Subcutaneous abdominal adipose tissue (tissue), 5 donors: ENCODE data around the gene HMBS.

Experiments
- H3K27ac ChIP-seq: one replicate; pipeline ENCODE4 v1.7.0; 2013; ENCODE audit warnings: low read depth, mild to moderate bottlenecking, inconsistent platforms, low read length, moderate library complexity
- H3K27me3 ChIP-seq, 5 donors: one replicate each; pipeline ENCODE4 v1.7.0; 2013; ENCODE audit warnings: low read length in 5 of 5, inconsistent platforms in 1 of 5; ENCODE audit not compliant: control insufficient read depth in 5 of 5, insufficient read depth in 4 of 5
- H3K36me3 ChIP-seq, 5 donors: one replicate each; pipeline ENCODE4 v1.7.0; 2013; ENCODE audit warnings: low read length in 5 of 5; ENCODE audit not compliant: control insufficient read depth in 5 of 5, insufficient read depth in 5 of 5
- H3K4me1 ChIP-seq, 5 donors: one replicate each; pipeline ENCODE4 v1.7.0; 2013; ENCODE audit warnings: low read length in 5 of 5, mild to moderate bottlenecking in 3 of 5, moderate library complexity in 1 of 5; ENCODE audit not compliant: control insufficient read depth in 5 of 5, insufficient read depth in 5 of 5
- H3K4me3 ChIP-seq, 5 donors: one replicate each; pipeline ENCODE4 v1.7.0; 2013; ENCODE audit warnings: low read length in 5 of 5, low read depth in 1 of 5
- H3K9ac ChIP-seq, 5 donors: one replicate each; pipeline ENCODE4 v1.7.0; 2013; ENCODE audit warnings: low read length in 5 of 5, mild to moderate bottlenecking in 4 of 5, moderate library complexity in 3 of 5
- H3K9me3 ChIP-seq, 5 donors: one replicate each; pipeline ENCODE4 v1.7.0; 2013; ENCODE audit warnings: low read length in 5 of 5; ENCODE audit not compliant: control insufficient read depth in 5 of 5
- donor health status: healthy.
- donor health status: healthy.
- donor health status: healthy.
- donor health status: healthy.
- donor health status: healthy.

Gene HMBS

GRCh38 chr11:119089319-119089718 lies 4.6 kb downstream of the HMBS start:
- Histone ChIP-seq H3K27me3 (no peaks in the 10 kb centered on the region), H3K4me1 (peaks cover 5 to 32% (median 29%) of the 10 kb centered on the region in 5 donors), H3K4me3 (no peak overlapping the region), H3K36me3 (peaks cover 0 to 18% (median 9%) of the 10 kb centered on the region in 5 donors), H3K9ac (no peak overlapping the region), H3K9me3 (no peaks in the 10 kb centered on the region), H3K27ac (no peak overlapping the region)

- Histone ChIP-seq H3K9ac (no peak overlapping the region), H3K4me1 (peaks cover 0 to 30% (median 21%) of the 10 kb centered on the region in 5 donors), H3K4me3 (no peak overlapping the region), H3K27me3 (no peaks in the 10 kb centered on the region), H3K36me3 (peaks cover 0 to 18% (median 9%) of the 10 kb centered on the region in 5 donors), H3K27ac (no peak overlapping the region), H3K9me3 (no peaks in the 10 kb centered on the region)
These were observed 6.5 kb downstream of the HMBS start for GRCh38 chr11:119091178-119091577.

GRCh38 chr11:119091966-119092879 lies 7.5 kb downstream of the HMBS start:
- Histone ChIP-seq H3K9ac (no peak overlapping the region), H3K4me1 (peaks cover 0 to 29% (median 20%) of the 10 kb centered on the region in 5 donors), H3K27me3 (no peaks in the 10 kb centered on the region), H3K4me3 (no peak overlapping the region), H3K36me3 (peaks cover 0 to 26% (median 17%) of the 10 kb centered on the region in 5 donors), H3K9me3 (no peaks in the 10 kb centered on the region), H3K27ac (no peak overlapping the region)

- H3K4me1 ChIP-seq, result peaks cover 0 to 29% (median 20%) of the 10 kb centered on the region in 5 donors
These were observed 8.5 kb downstream of the HMBS start for GRCh38 chr11:119092880-119093842.

DNA sequence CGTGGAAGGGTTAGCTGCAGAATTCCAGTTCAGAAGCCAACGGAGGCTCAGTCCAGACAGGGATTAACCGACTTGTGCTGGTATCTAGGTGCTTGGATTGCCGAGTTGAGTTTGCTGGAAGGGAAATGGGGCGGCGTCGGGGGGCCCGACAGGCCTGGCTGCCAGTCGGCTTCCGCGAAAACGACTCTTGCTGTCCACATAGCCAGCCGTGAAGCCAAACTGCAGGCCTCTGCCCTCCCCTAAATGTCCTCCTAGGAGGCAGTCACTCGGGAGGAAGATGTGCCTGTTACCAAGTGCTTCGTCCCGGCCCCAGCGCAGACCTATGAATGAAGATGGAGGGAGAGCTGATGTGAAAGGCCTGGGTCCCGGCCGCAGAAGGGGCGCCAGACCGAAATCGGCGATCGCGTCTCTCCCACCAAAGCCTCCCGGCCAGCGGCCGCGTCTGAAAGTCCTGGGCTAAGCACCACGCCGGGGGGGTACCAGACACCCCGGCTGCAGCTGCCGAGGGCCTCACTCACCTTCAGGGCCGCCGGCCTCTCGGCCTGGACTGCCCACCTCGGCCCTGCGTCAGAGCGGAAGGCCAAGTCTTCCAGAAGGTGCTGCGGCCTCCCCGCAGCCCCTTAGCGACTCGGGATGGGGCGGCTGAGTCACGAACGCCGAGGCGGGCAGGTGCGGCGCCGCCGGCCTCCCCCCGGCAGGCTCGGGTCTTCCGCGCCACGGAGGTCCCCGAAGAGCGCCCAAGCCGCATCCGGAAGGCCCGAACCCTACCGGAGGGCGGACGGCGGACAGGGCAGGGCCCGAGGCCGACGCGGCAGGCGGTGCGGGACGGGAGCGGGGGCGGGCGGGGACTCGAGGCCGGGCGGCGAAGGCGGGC lies 9.5 kb downstream of the HMBS start:
- H3K9me3 ChIP-seq, result no peaks in the 10 kb centered on the region

More at GRCh38 chr11:119092880-119093842, 8.5 kb downstream of the HMBS start:
- Histone ChIP-seq H3K9me3 (no peaks in the 10 kb centered on the region), H3K27me3 (no peaks in the 10 kb centered on the region), H3K9ac (peak overlapping the region in 3 of 5 donors; percentile 77 to 81 (median 78)), H3K27ac (peak overlapping the region; percentile 84), H3K36me3 (peaks cover 1 to 36% (median 27%) of the 10 kb centered on the region in 5 donors), H3K4me3 (peak overlapping the region in 3 of 5 donors; percentile 67 to 82 (median 82))

GRCh38 chr11:119094816-119095065 lies 10.1 kb downstream of the HMBS start:
- peak overlapping the region in 4 of 5 donors; percentile 77 to 81 (median 78) for H3K9ac ChIP-seq
- H3K36me3 ChIP-seq, result peaks cover 6 to 42% (median 29%) of the 10 kb centered on the region in 5 donors
- H3K4me3 ChIP-seq, result peak overlapping the region in 4 of 5 donors; percentile 67 to 82 (median 76)
- no peaks in the 10 kb centered on the region for H3K27me3 ChIP-seq
- H3K4me1 ChIP-seq, result peaks cover 0 to 29% (median 20%) of the 10 kb centered on the region in 5 donors
- H3K27ac ChIP-seq, result peak overlapping the region; percentile 84
- no peaks in the 10 kb centered on the region for H3K9me3 ChIP-seq

More for the DNA sequence above, 9.5 kb downstream of the HMBS start:
- H3K36me3 ChIP-seq, result peaks cover 6 to 42% (median 29%) of the 10 kb centered on the region in 5 donors
- H3K27ac ChIP-seq, result peak overlapping the region; percentile 84
- H3K4me3 ChIP-seq, result peak overlapping the region; percentile 63 to 82 (median 69)
- no peaks in the 10 kb centered on the region for H3K27me3 ChIP-seq
- H3K9ac ChIP-seq, result peak overlapping the region; percentile 70 to 81 (median 78)
- peaks cover 0 to 29% (median 20%) of the 10 kb centered on the region in 5 donors for H3K4me1 ChIP-seq

- H3K4me3 ChIP-seq, result peak overlapping the region in 4 of 5 donors; percentile 67 to 82 (median 76)
- H3K9me3 ChIP-seq, result no peaks in the 10 kb centered on the region
- peak overlapping the region; percentile 84 for H3K27ac ChIP-seq
- H3K36me3 ChIP-seq, result peaks cover 6 to 42% (median 29%) of the 10 kb centered on the region in 5 donors
- no peaks in the 10 kb centered on the region for H3K27me3 ChIP-seq
- peak overlapping the region in 4 of 5 donors; percentile 77 to 81 (median 78) for H3K9ac ChIP-seq
- peaks cover under 1 to 33% (median 24%) of the 10 kb centered on the region in 5 donors for H3K4me1 ChIP-seq
These were observed 10.6 kb downstream of the HMBS start for GRCh38 chr11:119095066-119095880.

DNA sequence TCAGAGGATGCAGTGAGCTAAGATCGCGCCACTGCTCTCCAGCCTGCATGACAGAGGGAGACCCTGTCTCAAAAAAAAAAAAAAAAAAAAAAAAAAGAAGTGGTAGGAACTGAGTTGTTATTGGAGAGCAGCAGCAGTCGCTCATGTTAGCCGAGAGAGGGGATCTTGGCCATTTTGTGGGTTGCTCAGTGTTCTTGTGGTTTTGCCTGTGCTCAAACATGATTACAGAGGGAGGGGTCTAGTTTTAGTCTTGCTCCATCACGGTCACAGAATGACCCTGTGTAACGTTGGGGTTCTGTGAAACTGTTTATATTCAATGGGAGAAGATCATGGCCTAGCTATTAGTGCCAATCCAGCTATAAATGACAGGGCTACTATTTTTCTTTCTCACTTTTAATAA lies 15.0 kb downstream of the HMBS start:
- H3K9me3 ChIP-seq, result no peaks in the 10 kb centered on the region
- no peak overlapping the region for H3K27ac ChIP-seq
- H3K36me3 ChIP-seq, result peaks cover 6 to 24% (median 20%) of the 10 kb centered on the region in 5 donors
- no peaks in the 10 kb centered on the region for H3K27me3 ChIP-seq
- no peak overlapping the region for H3K4me3 ChIP-seq
- H3K9ac ChIP-seq, result peak overlapping the region in 1 of 5 donors; percentile 51
- H3K4me1 ChIP-seq, result peaks cover 11 to 39% (median 32%) of the 10 kb centered on the region in 5 donors
